GM19397 (cell line): ENCODE results near the gene CDC26.

Source experiments
- ATAC-seq: cut with Tn5 transposase; IDR thresholded peaks from one replicate; pipeline ENCODE4 v1.9.1; 2021; ENCODE audit warnings: mild to moderate bottlenecking, moderate library complexity; ENCODE audit not compliant: unreplicated experiment

Gene CDC26

DNA sequence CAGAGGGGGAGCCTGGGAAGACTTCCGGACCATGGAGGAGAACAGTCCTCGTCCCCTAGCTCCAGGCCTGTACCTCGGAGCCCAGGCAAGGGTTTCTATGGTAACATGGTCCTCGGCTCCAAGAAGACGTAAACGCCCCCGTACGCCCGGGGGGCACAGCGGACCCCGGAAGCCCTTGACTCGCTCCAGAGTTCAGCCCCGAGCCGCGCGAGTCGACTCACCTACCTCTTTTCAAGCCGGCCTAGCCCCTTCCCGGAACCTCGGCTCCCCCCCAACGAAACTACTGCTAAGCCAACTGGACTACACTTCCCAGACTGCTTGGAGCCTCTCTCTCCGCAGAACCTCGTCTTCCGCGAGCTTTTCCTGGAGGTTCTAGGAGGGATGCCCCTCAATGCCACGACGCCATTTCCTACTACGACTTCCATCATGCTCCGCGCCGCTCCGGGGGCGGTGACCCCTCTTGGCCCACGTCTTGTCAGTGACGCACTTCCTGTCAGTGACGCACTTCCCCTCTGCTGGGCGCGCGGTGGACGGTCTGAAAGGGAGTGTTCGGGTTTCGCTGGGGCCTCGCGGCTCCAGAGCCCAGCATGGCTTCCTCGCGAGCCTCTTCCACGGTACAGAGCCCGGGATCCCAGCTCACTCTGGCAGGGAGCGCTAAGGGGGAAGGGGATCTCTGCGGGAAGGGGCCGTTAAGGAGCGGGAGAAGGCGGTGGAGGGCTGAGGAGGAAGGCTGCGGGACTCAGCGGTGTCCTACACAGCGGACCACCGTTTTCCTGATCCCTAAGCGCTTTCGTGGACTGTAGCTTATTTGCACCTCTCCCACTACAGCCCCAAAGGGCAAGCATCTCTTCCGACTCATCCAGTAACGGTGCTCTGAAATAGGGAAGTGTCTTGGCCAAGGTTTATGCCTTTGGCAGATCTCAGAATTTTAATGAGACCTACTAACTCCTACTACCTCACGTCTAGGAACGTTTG lies at the start of gene CDC26, which contains the start of gene PRPF4:
CDC26 (minus strand) TSS at position 416 of the 975 bp plus-strand sequence. CDS start 3,065 bp downstream, outside the sequence.
PRPF4 (plus strand) TSS at position 502 of the 975 bp plus-strand sequence; CDS start at position 588, 86 bp downstream.
- ATAC-seq: peak; percentile 99

DNA sequence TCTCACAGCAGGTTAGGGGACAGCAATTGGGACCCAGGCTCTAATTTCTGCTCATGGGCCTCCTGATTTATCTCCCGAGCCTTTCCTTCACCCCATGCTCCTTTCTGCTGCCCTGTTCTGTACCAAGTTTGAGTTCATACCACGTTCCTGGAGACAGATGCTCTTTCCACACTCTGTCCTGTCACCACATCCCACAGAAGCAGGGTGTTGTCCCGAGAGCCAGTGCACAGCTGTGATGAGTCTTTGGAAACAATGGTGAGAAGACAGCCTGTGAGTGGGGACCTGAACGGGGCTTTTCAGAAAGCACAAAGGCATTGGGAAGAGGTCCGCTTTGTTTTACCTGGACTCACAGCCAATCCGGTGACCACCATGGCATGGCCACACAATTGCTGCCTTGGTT lies 47.3 kb upstream of the CDC26 start:
- no peak for ATAC-seq

DNA sequence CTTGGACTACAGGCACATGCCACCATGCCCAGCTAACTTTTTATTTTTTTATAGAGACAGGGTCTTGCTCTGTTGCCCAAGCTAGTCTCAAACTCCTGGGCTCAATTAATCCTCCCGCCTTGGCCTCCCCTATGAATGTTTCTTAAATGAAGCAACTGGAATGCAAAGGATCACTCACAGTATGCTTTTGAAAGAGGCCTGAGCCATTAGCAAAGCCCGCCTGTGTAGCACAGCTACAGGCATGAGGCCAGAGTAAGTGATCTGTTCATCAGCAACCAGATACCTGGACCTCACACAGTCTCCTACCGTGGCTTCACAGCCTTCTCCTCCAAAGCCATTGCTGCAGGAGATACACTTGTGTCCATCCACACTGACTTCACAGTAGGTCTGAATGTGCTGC lies 44.7 kb upstream of the CDC26 start:
- ATAC-seq: no peak

DNA sequence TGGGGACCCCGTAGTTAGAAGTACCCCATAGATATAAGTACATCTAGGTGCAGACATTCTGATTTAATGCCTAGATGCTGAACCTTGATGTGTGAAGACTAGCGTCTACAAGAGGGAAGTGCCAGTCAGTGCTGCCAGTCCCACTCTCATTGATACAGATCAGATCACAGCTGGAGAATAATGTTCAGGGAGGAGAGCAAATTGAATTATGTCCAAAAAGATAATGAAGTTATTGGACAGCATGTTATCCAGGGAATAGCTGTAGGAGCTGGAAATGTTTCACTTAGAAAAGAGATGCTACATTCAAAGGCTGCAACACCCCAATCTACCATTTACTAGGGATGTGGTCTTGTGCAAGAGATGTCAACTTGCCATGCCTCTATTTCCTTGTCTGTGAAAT lies 43.7 kb upstream of the CDC26 start:
- ATAC-seq: no peak

DNA sequence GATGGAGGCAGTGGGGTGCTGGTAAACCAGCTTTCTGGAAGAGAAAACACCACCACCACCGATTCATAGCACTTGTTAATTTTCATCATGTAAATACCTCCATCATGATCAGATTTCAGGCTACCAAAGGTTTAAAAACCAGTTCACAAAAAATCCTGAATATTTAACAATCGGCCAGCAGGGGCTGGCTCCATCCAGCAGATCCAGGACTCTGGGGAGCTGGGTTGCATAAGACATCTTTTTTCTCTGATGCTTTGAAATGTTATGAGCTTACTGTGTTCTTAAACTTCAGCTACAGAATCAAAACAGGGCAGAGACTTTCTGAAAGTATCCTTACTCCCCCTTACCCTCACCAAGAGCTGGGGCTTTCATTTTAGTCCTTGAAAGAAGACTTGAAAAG lies 42.4 kb upstream of the CDC26 start:
- ATAC-seq: no peak

DNA sequence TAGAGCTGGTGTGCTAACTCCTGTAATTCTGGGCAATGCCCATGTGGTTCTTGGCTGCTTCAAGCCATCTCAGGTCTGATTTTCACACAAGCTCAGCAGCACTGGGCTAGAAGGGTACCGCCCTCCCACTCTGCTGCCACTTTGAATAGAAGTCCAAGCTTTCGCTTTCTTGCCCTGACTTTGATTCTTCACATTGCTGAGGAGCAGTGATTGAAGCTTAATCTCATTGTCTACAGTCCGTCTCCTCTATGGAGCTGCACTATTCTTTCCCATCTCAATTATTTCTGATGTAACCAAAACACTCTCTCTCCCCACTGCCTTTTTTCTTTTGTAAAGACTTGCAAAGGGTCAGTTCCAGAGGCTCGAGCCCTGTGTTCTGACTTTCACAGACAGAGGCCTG lies 40.7 kb upstream of the CDC26 start:
- ATAC-seq: no peak

DNA sequence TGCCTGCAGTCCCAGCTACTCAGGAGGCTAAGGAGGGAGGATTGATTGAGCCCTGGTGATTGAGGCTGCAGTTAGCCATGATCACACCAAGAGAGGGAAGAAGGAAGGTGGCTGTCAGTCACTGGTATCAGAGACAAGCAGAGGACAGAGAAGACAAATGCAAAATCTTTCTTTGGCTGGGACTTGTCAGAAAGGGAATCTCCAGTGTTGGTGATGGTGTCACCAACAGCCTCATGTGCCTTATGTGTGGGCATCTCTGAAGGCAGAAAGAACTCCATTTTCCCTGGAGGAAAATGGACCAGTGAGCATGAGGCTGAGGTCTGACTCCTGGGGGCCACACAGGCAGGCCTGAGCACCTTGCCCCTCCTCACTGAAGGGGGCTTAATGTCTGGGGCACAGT lies 39.9 kb upstream of the CDC26 start:
- ATAC-seq: no peak

DNA sequence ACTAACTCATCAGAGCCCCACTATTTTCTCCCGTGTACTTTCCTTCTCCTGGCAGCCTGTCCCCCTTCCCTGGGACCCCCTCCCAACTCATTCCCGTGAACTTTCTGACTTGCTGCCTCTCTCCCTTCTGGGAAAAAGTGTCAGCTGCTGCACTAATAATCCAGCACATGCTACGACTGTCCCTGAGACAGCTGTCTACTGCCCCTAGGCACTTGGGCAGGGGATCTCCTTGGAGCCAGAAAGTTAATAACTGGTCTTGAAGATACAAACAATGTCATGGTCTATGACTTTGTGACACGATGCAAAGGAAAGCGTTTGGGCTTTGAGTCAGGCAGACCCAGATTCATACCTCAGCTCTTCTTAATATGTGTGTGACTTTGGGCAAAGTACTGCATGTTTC lies 37.9 kb upstream of the CDC26 start:
- no peak for ATAC-seq

DNA sequence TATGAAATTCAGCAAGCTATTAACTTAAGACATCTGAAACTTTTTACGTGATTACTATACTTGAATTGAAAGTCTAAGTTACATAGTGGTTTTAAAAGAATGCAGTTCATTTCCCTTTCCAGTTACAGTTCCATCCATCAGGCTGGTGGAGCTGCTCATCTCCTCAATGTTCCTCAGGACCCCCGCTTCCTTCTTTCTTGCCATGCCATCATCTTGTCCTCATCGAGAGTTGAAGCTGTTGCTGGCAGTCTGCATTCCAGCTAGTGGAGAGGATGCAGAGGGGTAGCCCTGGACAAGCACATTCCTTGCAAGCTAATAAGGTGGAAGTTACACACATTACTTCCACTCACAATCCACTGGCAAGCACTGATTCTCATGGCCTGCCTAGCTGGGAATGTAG lies 36.6 kb upstream of the CDC26 start:
- no peak for ATAC-seq

DNA sequence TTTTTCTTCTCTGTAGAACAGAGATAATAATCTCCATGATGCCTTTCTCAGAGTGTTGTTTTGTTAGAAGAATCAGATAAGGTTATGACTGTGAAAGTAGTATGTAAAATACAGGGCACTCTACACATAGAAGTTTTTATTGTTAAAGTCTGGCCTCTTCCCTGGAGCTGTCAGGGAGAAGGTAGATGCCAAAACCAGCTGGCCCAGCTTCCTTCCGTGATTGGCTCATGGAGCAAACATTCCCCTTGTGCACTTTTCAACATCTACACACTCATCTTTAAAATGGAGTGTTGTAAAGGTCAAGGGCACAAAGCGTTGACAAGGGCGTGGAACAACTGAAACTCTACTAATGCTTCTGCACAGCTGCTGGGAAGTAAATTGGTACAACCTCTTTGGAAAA lies 35.2 kb upstream of the CDC26 start:
- no peak for ATAC-seq

DNA sequence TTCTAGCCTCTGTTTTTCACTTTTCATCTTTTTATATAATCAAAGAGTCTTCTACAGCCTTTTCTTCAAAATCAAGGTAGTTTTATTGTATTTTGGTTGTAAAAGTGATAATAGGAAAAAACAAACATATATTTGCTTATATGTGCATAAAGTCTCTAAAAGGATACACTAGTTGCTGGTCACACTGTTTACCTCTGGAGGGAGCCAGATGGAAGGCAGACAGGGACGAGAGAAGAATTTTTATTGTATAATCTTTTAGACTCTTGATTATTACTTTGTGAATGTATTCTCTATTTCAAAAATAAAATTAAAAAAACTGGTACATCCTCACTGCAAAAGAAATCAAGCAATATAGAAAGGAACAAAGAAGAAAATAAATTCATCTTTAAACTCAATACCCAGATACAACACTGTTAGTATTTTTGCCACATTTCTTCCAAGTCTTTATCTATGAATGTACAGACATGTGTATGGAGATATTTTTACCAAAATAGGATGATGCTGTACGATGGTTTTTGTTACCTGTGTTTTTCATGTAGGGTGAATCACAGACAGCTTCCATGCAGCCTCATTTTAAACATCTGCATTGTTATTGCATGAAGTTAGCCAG lies 33.9 kb upstream of the CDC26 start:
- no peak for ATAC-seq

DNA sequence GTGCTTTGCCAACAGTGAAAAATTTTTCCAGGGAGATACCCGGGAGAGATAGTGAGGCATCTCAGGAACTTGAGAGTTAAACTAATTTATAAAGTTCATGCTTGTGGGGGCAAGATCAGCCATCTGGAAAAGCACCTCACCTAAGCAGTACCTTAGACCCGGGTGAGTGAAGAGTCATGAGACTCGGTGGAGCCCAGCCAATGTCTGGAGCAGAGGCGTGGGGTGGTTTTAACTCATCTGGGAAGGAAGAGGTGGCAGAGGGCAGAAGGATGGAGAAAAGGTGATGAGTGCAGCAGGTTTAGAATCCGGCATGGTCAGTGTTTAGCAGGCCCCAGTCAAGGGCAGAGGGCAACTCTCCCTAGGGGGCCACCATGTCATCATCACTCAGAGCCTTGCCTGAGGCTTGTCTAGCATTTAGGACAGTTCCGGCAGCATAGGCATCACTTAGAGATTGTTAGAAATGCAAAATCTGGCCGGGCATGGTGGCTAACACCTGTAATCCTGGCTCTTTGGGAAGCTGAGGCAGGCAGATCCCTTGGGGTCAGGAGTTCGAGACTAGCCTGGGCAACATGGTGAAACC lies 32.1 kb upstream of the CDC26 start:
- ATAC-seq: no peak

DNA sequence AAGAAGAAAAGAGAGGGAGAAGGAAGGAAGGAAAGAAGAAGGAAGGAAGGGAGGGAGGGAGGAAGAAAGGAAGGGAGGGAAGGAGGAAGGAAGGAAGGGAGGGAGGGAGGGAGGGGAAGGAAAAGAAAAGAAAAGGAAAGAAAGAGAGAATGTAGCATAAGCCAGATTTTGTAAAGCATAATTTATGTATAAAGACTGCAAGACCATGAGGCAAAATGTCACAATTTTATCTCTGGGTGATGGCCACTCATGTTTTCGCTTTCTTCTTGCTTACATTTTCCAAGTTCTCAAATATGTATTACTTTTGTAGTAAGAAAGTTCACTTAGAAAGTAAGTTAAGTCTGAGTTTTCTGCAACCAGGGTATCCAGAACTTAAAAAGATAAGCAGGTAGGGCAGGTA lies 31.2 kb upstream of the CDC26 start:
- no peak for ATAC-seq

DNA sequence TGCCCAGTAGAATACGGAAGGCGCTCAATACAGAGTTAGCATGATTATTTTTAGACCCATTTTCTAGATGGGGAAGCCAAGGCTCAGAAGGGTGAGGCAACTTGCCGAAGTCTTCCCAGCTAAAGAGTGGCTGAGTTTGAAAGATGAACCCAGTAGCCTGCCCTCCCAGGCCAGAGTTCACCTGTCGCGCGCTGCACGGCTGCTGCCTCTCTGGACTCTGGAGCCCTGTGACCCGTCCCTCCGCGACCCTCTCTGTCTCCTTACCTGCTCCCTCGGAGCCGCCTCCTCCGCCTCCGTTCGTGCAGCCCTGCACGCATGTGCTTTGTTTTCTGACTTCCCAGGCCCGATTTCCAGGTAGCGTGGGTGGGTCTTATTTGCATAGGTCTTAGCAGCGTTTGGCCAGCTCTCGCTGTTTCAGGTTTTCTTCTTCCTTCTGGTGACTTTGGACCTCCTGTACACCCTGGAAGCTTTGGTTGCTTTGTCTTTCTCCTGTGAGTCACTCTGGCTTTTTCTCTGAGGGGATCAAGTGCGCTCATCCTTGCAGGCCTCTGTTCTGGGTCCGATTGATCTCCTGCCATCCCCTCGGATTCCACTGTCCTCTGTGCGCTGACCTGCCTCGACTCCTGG lies 27.5 kb upstream of the CDC26 start, which contains the start of gene RNF183:
RNF183 (minus strand) TSS at position 585 of the 627 bp plus-strand sequence. CDS start 5,192 bp downstream, outside the sequence.
- ATAC-seq: no peak

DNA sequence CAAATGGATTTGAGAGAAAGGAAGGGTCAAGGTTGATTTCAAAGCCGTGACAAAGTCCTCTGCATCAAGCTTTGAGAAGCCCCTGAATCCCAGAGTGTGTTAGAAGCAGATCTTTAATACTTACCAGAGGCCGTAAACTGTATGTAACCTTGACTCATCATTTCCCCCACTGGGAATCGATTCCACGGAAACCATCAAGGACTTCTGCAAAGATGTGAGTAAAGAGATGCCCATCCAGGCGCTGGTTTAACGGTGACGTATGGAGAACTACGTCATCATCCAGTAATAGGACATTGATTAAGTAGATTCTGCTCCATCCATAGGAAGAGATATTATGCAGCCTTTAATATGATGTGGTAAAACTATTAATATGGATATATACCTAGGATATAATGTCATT lies 26.2 kb upstream of the CDC26 start:
- ATAC-seq: no peak

DNA sequence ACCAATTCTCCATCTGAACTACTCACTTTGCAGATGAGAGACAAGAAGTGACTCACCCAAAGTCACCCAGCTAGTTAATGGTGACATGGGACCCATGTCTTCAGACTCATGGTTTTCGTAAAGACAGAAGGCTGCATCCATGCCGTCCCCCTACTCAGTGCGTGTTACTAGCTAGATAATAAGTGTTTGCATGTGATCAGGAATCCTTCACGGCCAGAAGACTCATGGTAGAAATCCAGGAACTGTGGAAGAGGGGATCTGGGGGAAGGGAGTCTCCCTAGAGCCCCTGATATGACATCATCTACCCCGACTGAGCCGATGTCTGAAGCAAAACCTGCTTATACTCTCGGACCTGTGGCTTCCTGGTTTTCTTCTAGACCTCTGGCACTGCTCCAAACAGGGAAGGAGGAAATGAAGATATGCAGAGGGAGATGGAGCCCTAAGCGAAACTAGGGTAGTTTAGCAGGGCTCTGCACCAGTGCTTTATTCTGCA lies 24.5 kb upstream of the CDC26 start:
- ATAC-seq: no peak

DNA sequence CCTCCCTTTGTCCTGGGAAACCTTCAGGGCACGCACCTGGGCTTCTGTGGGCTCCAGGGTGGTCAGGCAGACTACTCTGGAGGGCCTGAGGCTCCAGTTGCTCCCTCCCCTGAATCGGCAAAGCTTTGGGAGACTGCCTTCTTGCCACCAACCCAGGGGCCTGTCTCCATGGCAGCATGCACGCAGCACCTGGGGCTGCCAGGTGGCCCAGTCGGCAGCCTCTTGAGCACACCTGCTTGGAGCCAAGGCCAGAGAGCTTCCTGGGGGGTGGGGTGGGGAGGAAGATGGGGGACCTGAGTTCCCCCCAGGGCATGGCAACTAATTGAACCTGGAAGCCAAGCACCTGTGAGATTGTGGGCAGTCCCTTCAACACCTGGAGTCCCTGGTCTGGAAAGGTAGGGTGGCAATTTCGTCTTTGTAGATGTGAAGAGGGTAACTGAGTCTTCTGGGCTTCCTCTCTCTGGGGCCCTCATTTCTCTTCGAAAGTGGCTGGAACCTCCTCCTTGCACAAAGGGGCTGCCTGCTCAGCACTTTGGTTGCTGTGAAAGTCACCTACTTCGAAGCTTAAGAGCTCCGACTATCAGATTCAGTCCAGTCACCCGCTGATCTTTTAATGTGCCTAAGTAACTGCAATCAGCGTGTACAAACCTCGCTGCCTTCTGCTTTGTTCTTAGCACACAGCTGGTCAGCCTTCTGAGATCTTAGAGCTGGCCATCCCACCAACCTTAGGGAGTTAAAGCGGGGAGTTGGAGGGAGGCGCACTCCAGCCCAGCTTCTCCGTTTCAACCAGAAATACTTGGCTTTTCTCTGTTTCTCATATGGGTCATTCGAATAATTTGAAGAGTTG lies 23.8 kb upstream of the CDC26 start:
- ATAC-seq: no peak

DNA sequence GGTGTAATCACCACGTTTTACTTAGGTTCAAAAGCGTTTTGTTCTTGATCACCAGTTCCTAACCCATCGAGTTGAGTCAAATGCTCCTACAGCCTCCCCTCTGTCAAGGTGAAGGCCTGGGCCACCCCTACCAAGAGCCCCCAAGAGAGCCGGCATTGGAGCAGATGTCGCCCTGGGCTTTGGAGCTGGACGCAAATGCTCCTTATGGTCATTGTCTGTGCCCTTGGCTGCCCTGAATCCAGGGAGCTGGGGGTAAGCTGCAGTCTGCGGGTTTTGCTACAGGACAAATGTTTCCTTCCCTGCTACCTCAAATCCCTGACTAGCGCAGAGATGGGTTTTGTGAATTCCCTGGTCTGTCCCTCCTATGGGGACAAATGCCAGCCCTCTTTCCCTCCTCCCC lies 22.9 kb upstream of the CDC26 start:
- no peak for ATAC-seq

DNA sequence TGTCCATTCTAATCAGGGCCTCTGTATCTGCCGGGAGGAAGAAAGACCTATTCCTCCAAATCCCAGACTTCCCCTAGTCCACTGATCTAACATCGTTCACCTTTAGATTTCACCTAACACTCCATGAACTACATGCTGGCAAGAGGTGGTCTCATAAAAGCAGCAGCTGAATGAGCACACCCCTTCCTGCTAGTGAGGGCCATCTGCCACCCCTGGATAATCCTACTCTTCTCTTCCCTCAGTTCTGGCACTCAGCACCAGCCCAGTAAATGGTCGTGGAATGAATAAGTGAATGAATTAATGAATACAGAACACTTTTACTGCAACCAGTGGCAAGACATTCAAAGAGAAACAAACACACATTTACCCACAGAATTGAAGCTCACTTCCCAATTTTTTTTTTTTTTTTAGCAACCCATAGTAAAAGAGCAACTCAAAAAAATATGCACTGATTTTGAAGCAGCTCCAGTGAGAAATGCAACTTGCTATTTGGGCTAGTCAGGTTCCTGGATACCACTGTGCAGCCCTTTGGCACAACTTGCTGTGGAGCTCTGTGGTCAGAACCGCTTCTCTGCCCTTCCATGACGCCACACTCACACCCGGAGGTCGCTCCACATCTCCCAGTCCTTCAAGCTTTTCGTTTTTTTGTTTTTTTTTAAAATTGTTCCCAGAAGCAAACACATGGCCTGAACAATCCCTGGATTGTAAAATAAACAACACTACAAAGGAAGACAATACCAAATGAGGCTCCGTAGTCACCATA lies 21.6 kb upstream of the CDC26 start:
- no peak for ATAC-seq
